Liver (tissue), 3 donors: Measurements from ENCODE around the gene TANGO2.

Source experiments
- CTCF ChIP-seq: fragments of 150-350 bp; IDR thresholded peaks from 2 replicates; pipeline ENCODE4 v1.5.1; 2017; ENCODE audit warnings: improper control_type of control experiment, low read depth, low read length; ENCODE audit not compliant: missing input control
- GABPA ChIP-seq, 2 donors: IDR thresholded peaks in 1 of 2; conservative IDR thresholded peaks in 1 of 2; 2 replicates each; pipeline ENCODE4 v1.6.1; 2016; ENCODE audit warnings: antibody characterized with exemption in 2 of 2, mild to moderate bottlenecking in 1 of 2, moderate library complexity in 1 of 2
- TAF1 ChIP-seq: conservative IDR thresholded peaks from 2 replicates; pipeline ENCODE4 v1.6.1; 2016; ENCODE audit warnings: antibody characterized with exemption, mild to moderate bottlenecking
- donor health status: healthy.
- donor health status: healthy.

GRCh38 chr22:20061481-20061861 is 40.6 kb downstream of the TANGO2 start:
- TF ChIP-seq CTCF: no peak
- TF ChIP-seq GABPA (IDR thresholded peaks at IDR 0.05 in 1 of 2, conservative IDR thresholded peaks at IDR 0.05 in 1 of 2): no peak
- no peak for TF ChIP-seq TAF1
